Measurements from ENCODE around the gene PDE11A. TPM values are rescaled to one million over a fixed set of nuclear protein-coding genes. Genes with fewer than 3 reads are reported as not detected.

The PDE11A gene
- total and polyA plus RNA-seq, 2 of the 13 experiments (the other 11 are each of a cell fraction or from before 2014, with no cell fraction given) = 1.2 to 1.7 TPM

DNA sequence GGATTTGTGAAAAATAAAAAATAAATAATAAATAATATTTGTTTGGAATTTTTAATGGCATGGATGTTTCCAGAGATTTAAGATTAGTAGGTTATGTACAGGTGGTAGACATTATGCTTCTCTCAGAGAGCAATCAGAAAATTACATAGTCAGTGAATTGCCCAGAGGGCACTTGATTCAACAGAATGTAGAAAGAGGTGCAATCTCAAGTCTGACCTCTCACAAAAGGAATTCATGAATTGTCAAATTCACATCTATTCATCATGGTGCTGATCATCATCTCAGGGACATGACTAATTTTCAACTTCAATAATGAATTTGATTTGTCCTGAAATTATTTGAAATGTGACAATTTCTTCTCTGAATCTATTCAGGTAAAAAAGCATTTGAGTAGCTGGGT lies 172.5 kb downstream of the PDE11A start:
- H3K27me3 ChIP-seq (ENCODE audit: control insufficient read depth in 1 of 2, insufficient read depth in 2 of 2, low read length in 2 of 2) = peaks cover 0 to 1% of the 10 kb centered on the region in 2 experiments; a peak in 1 of 5 replicates
- FAIRE-seq (no peak), DNase-seq (ENCODE audit: low spot score) (no peak), ATAC-seq (no peak)
- H4K20me1 ChIP-seq (ENCODE audit: insufficient read depth, low read length) = no peaks in the 10 kb centered on the region
- no peak overlapping the region for H3K9ac ChIP-seq (ENCODE audit: insufficient read depth, low read depth, low read length)
- H3K27ac ChIP-seq (ENCODE audit: extremely low read length, insufficient read depth, low read length) = no peak overlapping the region
- intact Hi-C loops (cut with micrococcal nuclease; ENCODE audit: unreplicated experiment) (no loop called here), in situ Hi-C loops (cut with HindIII; ENCODE audit: extremely low pct_ligation_motif_present, low pct_unique_long_range_greater_than_20kb) (no loop called here)
- POLR2A ChIA-PET = no interaction called here
- BruUV-seq (replicated peaks) = no TSS peak
- H3K4me2 ChIP-seq (ENCODE audit: low read depth, low read length) = no peak overlapping the region
- no peak overlapping the region for H3K4me3 ChIP-seq (replicated peaks in 1 of 3; ENCODE audit: insufficient read depth in 1 of 3, low read depth in 2 of 3, low read length in 3 of 3)
- no peaks in the 10 kb centered on the region for H3K79me2 ChIP-seq (ENCODE audit: insufficient read depth, low read length)
- H3K9me3 ChIP-seq (ENCODE audit: low read length) = no peaks in the 10 kb centered on the region
- no peaks in the 10 kb centered on the region for H3K36me3 ChIP-seq (replicated peaks in 1 of 2; ENCODE audit: control insufficient read depth in 1 of 2, insufficient read depth in 2 of 2, low read length in 2 of 2)
- CTCF ChIA-PET (ENCODE audit: low intra/inter-chr PET ratio, low total read pairs) = no interaction called here
- H2AFZ ChIP-seq (ENCODE audit: low read length) = no peak overlapping the region
- H3K4me1 ChIP-seq (ENCODE audit: insufficient read depth, low read length) = no peaks in the 10 kb centered on the region
- TF ChIP-seq POLR2AphosphoS5 (IDR thresholded peaks at IDR 0.05; ENCODE audit: low read depth, low read length) = no peak
- TF ChIP-seq, protein P1, sequence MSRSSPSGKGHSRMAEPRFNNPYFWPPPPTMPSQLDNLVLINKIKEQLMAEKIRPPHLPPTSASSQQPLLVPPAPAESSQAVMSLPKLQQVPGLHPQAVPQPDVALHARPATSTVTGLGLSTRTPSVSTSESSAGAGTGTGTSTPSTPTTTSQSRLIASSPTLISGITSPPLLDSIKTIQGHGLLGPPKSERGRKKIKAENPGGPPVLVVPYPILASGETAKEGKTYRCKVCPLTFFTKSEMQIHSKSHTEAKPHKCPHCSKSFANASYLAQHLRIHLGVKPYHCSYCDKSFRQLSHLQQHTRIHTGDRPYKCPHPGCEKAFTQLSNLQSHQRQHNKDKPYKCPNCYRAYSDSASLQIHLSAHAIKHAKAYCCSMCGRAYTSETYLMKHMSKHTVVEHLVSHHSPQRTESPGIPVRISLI (CRISPR knock-in tag; IDR thresholded peaks at IDR 0.05; ENCODE audit: borderline replicate concordance) = no peak
- no peak for TF ChIP-seq ZIK1 (CRISPR knock-in tag; IDR thresholded peaks at IDR 0.05; ENCODE audit: borderline replicate concordance, low read depth)
- TF ChIP-seq CREB1 (IDR thresholded peaks at IDR 0.05) = no peak
- TF ChIP-seq CREB1 (CRISPR knock-in tag; IDR thresholded peaks at IDR 0.05) = no peak
- TF ChIP-seq BCL6 (CRISPR knock-in tag; IDR thresholded peaks at IDR 0.05) = no peak
- no peak for TF ChIP-seq MIXL1 (CRISPR knock-in tag; IDR thresholded peaks at IDR 0.05)
- TF ChIP-seq ZNF841 (CRISPR knock-in tag; IDR thresholded peaks at IDR 0.05; ENCODE audit: borderline replicate concordance) = no peak
- no peak for TF ChIP-seq ZNF230 (CRISPR knock-in tag; IDR thresholded peaks at IDR 0.05)
- no peak for TF ChIP-seq ZNF180 (CRISPR knock-in tag; IDR thresholded peaks at IDR 0.05; ENCODE audit: borderline replicate concordance, low read depth)
- no peak for TF ChIP-seq TEAD2 (CRISPR knock-in tag; IDR thresholded peaks at IDR 0.05)
- TF ChIP-seq, protein P2, sequence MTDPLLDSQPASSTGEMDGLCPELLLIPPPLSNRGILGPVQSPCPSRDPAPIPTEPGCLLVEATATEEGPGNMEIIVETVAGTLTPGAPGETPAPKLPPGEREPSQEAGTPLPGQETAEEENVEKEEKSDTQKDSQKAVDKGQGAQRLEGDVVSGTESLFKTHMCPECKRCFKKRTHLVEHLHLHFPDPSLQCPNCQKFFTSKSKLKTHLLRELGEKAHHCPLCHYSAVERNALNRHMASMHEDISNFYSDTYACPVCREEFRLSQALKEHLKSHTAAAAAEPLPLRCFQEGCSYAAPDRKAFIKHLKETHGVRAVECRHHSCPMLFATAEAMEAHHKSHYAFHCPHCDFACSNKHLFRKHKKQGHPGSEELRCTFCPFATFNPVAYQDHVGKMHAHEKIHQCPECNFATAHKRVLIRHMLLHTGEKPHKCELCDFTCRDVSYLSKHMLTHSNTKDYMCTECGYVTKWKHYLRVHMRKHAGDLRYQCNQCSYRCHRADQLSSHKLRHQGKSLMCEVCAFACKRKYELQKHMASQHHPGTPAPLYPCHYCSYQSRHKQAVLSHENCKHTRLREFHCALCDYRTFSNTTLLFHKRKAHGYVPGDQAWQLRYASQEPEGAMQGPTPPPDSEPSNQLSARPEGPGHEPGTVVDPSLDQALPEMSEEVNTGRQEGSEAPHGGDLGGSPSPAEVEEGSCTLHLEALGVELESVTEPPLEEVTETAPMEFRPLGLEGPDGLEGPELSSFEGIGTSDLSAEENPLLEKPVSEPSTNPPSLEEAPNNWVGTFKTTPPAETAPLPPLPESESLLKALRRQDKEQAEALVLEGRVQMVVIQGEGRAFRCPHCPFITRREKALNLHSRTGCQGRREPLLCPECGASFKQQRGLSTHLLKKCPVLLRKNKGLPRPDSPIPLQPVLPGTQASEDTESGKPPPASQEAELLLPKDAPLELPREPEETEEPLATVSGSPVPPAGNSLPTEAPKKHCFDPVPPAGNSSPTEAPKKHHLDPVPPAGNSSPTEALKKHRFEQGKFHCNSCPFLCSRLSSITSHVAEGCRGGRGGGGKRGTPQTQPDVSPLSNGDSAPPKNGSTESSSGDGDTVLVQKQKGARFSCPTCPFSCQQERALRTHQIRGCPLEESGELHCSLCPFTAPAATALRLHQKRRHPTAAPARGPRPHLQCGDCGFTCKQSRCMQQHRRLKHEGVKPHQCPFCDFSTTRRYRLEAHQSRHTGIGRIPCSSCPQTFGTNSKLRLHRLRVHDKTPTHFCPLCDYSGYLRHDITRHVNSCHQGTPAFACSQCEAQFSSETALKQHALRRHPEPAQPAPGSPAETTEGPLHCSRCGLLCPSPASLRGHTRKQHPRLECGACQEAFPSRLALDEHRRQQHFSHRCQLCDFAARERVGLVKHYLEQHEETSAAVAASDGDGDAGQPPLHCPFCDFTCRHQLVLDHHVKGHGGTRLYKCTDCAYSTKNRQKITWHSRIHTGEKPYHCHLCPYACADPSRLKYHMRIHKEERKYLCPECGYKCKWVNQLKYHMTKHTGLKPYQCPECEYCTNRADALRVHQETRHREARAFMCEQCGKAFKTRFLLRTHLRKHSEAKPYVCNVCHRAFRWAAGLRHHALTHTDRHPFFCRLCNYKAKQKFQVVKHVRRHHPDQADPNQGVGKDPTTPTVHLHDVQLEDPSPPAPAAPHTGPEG (CRISPR knock-in tag; IDR thresholded peaks at IDR 0.05) = no peak
- TF ChIP-seq ZNF430 (CRISPR knock-in tag; IDR thresholded peaks at IDR 0.05) = no peak
- TF ChIP-seq, protein P3, sequence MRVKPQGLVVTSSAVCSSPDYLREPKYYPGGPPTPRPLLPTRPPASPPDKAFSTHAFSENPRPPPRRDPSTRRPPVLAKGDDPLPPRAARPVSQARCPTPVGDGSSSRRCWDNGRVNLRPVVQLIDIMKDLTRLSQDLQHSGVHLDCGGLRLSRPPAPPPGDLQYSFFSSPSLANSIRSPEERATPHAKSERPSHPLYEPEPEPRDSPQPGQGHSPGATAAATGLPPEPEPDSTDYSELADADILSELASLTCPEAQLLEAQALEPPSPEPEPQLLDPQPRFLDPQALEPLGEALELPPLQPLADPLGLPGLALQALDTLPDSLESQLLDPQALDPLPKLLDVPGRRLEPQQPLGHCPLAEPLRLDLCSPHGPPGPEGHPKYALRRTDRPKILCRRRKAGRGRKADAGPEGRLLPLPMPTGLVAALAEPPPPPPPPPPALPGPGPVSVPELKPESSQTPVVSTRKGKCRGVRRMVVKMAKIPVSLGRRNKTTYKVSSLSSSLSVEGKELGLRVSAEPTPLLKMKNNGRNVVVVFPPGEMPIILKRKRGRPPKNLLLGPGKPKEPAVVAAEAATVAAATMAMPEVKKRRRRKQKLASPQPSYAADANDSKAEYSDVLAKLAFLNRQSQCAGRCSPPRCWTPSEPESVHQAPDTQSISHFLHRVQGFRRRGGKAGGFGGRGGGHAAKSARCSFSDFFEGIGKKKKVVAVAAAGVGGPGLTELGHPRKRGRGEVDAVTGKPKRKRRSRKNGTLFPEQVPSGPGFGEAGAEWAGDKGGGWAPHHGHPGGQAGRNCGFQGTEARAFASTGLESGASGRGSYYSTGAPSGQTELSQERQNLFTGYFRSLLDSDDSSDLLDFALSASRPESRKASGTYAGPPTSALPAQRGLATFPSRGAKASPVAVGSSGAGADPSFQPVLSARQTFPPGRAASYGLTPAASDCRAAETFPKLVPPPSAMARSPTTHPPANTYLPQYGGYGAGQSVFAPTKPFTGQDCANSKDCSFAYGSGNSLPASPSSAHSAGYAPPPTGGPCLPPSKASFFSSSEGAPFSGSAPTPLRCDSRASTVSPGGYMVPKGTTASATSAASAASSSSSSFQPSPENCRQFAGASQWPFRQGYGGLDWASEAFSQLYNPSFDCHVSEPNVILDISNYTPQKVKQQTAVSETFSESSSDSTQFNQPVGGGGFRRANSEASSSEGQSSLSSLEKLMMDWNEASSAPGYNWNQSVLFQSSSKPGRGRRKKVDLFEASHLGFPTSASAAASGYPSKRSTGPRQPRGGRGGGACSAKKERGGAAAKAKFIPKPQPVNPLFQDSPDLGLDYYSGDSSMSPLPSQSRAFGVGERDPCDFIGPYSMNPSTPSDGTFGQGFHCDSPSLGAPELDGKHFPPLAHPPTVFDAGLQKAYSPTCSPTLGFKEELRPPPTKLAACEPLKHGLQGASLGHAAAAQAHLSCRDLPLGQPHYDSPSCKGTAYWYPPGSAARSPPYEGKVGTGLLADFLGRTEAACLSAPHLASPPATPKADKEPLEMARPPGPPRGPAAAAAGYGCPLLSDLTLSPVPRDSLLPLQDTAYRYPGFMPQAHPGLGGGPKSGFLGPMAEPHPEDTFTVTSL (CRISPR knock-in tag; IDR thresholded peaks at IDR 0.05; ENCODE audit: borderline replicate concordance) = no peak
